GM12801 (cell line): ENCODE data around the gene CEP170B.

Source experiments
- TF ChIP-seq, protein P1 (sequence below): IDR thresholded peaks from one replicate; pipeline ENCODE4 v1.5.1; 2011; ENCODE audit warnings: control low read depth; ENCODE audit not compliant: insufficient read length; ENCODE audit errors: extremely low read depth

Gene CEP170B

GRCh38 chr14:104863131-104863862 is 1.8 kb upstream of the CEP170B start:
- TF ChIP-seq, protein P1, sequence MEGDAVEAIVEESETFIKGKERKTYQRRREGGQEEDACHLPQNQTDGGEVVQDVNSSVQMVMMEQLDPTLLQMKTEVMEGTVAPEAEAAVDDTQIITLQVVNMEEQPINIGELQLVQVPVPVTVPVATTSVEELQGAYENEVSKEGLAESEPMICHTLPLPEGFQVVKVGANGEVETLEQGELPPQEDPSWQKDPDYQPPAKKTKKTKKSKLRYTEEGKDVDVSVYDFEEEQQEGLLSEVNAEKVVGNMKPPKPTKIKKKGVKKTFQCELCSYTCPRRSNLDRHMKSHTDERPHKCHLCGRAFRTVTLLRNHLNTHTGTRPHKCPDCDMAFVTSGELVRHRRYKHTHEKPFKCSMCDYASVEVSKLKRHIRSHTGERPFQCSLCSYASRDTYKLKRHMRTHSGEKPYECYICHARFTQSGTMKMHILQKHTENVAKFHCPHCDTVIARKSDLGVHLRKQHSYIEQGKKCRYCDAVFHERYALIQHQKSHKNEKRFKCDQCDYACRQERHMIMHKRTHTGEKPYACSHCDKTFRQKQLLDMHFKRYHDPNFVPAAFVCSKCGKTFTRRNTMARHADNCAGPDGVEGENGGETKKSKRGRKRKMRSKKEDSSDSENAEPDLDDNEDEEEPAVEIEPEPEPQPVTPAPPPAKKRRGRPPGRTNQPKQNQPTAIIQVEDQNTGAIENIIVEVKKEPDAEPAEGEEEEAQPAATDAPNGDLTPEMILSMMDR, result no peak

- TF ChIP-seq, protein P1, result no peak
These were observed 1.2 kb upstream of the CEP170B start for GRCh38 chr14:104863923-104864266.

DNA sequence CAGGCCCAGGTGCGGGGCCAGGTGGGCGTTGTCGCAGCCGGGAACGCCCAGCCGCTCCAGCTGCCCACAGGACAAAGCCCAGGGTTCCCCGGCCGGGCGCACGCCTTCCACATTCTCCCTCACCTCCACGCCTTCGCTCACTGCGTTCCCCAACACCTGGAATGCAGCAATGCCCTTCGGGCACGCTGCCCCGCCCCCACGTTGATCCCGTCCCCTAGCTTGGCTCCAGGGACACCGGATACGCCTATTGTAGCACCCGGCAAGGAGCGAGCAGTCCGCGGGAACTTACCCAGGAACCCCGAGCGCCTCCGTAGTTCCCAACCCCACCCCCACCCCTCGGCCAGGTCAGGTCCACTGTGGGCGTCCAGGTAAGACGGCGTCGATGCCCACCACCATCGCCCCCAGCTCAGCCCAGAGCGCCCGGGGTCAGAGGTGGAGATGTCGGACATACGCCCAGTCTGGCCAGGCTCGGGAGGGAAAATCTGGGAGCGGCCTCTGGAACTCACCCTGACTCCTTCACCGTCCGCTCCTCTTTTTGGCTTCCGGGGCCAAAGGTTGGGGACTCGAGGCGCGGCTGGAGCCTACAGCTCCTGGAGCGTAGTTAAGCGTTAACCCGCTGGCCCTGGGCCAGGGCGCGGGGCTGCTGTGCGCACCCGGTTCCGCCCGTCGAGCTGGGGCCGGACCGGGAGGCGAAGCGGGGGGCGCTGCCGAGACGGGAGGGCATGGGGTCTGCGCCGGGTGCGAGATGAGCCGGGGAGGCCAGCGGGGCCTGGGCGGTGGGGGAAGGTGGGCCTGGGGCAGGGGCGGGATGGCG is 594 bp upstream of the CEP170B start:
- TF ChIP-seq, protein P1, result no peak

DNA sequence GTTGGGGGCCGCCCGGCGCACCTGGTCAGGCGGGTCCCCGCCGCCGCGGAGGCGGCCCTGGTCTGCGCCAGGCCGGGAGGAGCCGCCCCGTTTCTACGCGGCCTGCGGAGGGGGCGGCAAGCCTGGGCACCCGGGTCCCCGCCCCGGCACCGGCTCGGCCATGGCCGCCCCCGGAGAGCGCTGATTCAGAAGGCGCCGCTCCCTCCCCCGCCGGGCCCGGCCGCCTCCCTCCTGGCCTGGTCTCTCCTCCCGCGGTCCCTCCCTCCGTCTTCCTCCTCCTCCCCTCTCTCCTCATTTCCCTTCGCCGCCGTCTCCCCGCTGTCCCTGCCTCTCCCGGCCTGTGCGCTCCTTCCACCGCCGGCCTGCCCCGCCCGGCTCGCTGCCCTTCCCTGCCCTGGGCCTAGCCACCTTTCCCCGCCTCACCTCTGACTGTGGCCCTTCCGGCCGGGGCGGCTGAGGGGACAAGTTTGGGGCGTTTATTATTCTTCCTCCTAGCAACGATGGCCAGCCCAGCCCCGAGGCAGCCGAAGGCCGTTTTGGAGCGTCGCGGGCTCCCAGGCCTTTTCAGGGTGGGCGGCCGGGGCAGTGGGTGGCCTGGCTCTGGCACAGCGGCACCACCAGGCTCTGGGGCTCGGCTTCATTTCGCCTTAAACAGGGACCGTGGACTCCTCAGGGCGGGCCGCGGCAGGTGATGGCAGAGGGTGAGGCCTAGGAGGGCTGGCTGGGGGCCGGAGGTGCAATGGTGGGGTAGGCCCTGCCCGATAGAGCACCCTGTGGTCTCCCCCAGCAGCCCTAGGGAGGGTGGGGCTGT is 768 bp downstream of the CEP170B start:
- TF ChIP-seq, protein P1, result no peak

GRCh38 chr14:104866451-104867370 is 1.6 kb downstream of the CEP170B start:
- TF ChIP-seq, protein P1, result no peak

DNA sequence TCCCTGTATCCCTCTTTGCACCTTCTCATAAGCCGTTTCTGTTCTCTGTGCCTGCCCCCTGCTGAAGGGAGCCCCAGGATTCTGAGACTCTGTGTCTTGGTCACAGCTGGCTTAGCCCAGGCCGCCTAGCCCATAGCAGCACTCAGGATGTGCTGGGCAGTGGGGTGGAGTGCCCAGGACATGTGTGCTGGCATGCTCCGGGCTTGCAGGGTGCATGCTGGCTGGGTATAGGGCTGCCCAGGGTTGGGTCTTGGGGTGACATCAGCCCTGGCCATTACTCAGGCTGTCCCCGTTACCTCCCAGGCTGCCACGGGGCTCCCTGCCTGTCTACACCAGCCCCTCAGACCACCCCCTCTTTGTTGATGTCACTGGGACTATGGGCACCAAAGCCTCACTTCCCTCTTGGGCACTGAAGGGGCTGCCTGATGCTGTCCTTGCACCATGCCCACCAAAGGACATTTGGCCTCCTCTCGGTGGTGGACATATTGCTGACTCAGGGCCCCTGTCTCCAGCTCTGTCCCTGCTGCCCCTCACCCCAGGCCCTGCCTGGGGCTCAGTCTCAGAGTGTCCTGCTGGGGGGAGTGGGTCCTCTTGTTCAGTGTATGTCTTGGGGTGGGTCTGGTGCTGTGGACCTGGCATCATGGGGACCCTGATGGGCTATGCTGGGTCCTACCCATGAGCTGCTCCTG is 2.4 kb downstream of the CEP170B start:
- TF ChIP-seq, protein P1, result no peak
